SU-DHL-6 (cell line): ENCODE results near the gene P4HA1.
A peak's percentile ranks its signal among the peaks of the same experiment; 100 is the strongest.

Experiments
- H2AFZ ChIP-seq: fragments of 200-600 bp; sonication (generic); 2 replicates; pipeline ENCODE4 v1.6.1; 2014; ENCODE audit warnings: low read depth, mild to moderate bottlenecking, moderate library complexity, mixed read lengths, antibody characterized with exemption, low read length; ENCODE audit not compliant: severe bottlenecking
- H3F3A ChIP-seq: fragments of 200-600 bp; shearing (Covaris generic); 2 replicates; pipeline ENCODE4 v1.6.0; 2016; ENCODE audit warnings: antibody characterized with exemption, mild to moderate bottlenecking; ENCODE audit not compliant: insufficient read depth
- H3K27ac ChIP-seq: fragments of 200-600 bp; sonication (generic); 2 replicates; pipeline ENCODE4 v1.5.1; 2016; ENCODE audit warnings: low read depth, mild to moderate bottlenecking, low read length, moderate library complexity, mixed read lengths
- H3K27me3 ChIP-seq: fragments of 200-600 bp; sonication (generic), shearing (Covaris generic); 2 replicates; pipeline ENCODE4 v1.6.0; 2014; ENCODE audit warnings: mild to moderate bottlenecking, low read length
- H3K36me3 ChIP-seq: fragments of 200-600 bp; sonication (generic); 2 replicates; pipeline ENCODE4 v1.6.1; 2014; ENCODE audit warnings: mild to moderate bottlenecking, low read length, mixed read lengths
- H3K4me2 ChIP-seq: fragments of 300-600, 200-600 bp; shearing (Covaris generic), sonication (generic); 2 replicates; pipeline ENCODE4 v1.6.0; 2014; ENCODE audit warnings: low read length, low read depth, mild to moderate bottlenecking; ENCODE audit not compliant: poor library complexity, severe bottlenecking
- H3K4me3 ChIP-seq: fragments of 200-600 bp; sonication (generic); 2 replicates; pipeline ENCODE4 v1.5.1; 2014; ENCODE audit warnings: antibody characterized with exemption, low read length, mild to moderate bottlenecking, mixed read lengths; ENCODE audit not compliant: insufficient read depth, poor library complexity, severe bottlenecking
- H3K79me2 ChIP-seq: fragments of 200-600 bp; sonication (generic); 2 replicates; pipeline ENCODE4 v1.6.1; 2014; ENCODE audit warnings: mild to moderate bottlenecking, low read length, moderate library complexity; ENCODE audit not compliant: insufficient read depth
- H3K9ac ChIP-seq: fragments of 200-600 bp; sonication (generic); 2 replicates; pipeline ENCODE4 v1.7.0; 2014; ENCODE audit warnings: mild to moderate bottlenecking, low read length
- H3K9me2 ChIP-seq: fragments of 200-600 bp; sonication (generic); replicated peaks from 2 replicates; pipeline ENCODE4 v1.6.1; 2014; ENCODE audit warnings: low read length; ENCODE audit not compliant: insufficient read depth
- H3K9me3 ChIP-seq: fragments of 200-600 bp; sonication (generic); 2 replicates; pipeline ENCODE4 v1.6.1; 2014; ENCODE audit warnings: low read length, mixed read lengths; ENCODE audit not compliant: insufficient read depth
- H4K20me1 ChIP-seq: fragments of 200-600 bp; sonication (generic); 2 replicates; pipeline ENCODE4 v1.6.1; 2014; ENCODE audit warnings: low read depth, mild to moderate bottlenecking, antibody characterized with exemption, low read length, moderate library complexity, mixed read lengths
- CTCF ChIP-seq: fragments of 200-600 bp; sonication (generic); IDR thresholded peaks from one replicate; pipeline ENCODE4 v1.5.1; 2017; ENCODE audit warnings: antibody characterized with exemption, mild to moderate bottlenecking, low read length, moderate library complexity; ENCODE audit not compliant: insufficient read depth, poor library complexity, severe bottlenecking
- EZH2phosphoT487 ChIP-seq: fragments of 200-600 bp; sonication (generic), shearing (Covaris generic); conservative IDR thresholded peaks from 2 replicates; pipeline ENCODE4 v1.6.1; 2018; ENCODE audit warnings: mild to moderate bottlenecking, antibody characterized with exemption, low read length, moderate library complexity, mixed read lengths

Gene P4HA1

GRCh38 chr10:73061743-73062142 lies 34.9 kb downstream of the P4HA1 start:
- no peak overlapping the region for H3K9ac ChIP-seq
- peaks cover 9% of the 10 kb centered on the region; the same call in 1 of the 2 replicates for H3F3A ChIP-seq
- H2AFZ ChIP-seq: no peak overlapping the region
- H3K9me2 ChIP-seq: no peaks in the 10 kb centered on the region
- H3K79me2 ChIP-seq: no peaks in the 10 kb centered on the region
- peaks cover 5% of the 10 kb centered on the region; the same call in 1 of the 2 replicates for H3K36me3 ChIP-seq
- H3K4me3 ChIP-seq: no peak overlapping the region
- no peaks in the 10 kb centered on the region for H3K9me3 ChIP-seq
- H3K27ac ChIP-seq: no peak overlapping the region
- TF ChIP-seq CTCF: no peak
- no peak for TF ChIP-seq EZH2phosphoT487
- H3K4me2 ChIP-seq: no peak overlapping the region
- H3K27me3 ChIP-seq: no peaks in the 10 kb centered on the region
- H4K20me1 ChIP-seq: no peaks in the 10 kb centered on the region

- H3K9me2 ChIP-seq: no peaks in the 10 kb centered on the region
- H3F3A ChIP-seq: peaks cover 9% of the 10 kb centered on the region; the same call in 1 of the 2 replicates
- no peak overlapping the region for H3K4me3 ChIP-seq
- peaks cover 5% of the 10 kb centered on the region; the same call in 1 of the 2 replicates for H3K36me3 ChIP-seq
- no peak overlapping the region for H2AFZ ChIP-seq
- peak; percentile 47 for TF ChIP-seq CTCF
- no peak for TF ChIP-seq EZH2phosphoT487
- no peaks in the 10 kb centered on the region for H3K79me2 ChIP-seq
- H4K20me1 ChIP-seq: no peaks in the 10 kb centered on the region
- no peak overlapping the region for H3K9ac ChIP-seq
- no peak overlapping the region for H3K27ac ChIP-seq
- no peaks in the 10 kb centered on the region for H3K9me3 ChIP-seq
- no peak overlapping the region for H3K4me2 ChIP-seq
- no peaks in the 10 kb centered on the region for H3K27me3 ChIP-seq
These were observed 35.7 kb downstream of the P4HA1 start for GRCh38 chr10:73060738-73061635.

- Histone ChIP-seq H3K4me2 (no peak overlapping the region), H3K36me3 (peaks cover 6% of the 10 kb centered on the region; the same call in 1 of the 2 replicates), H3K9me3 (no peaks in the 10 kb centered on the region), H2AFZ (no peak overlapping the region), H3K79me2 (no peaks in the 10 kb centered on the region), H3K9ac (no peak overlapping the region), H3K9me2 (no peaks in the 10 kb centered on the region), H3K4me3 (no peak overlapping the region), H3K27ac (no peak overlapping the region), H4K20me1 (no peaks in the 10 kb centered on the region), H3F3A (peaks cover 15% of the 10 kb centered on the region; the same call in 1 of the 2 replicates), H3K27me3 (no peaks in the 10 kb centered on the region)
- TF ChIP-seq EZH2phosphoT487 (no peak), CTCF (no peak)
These were observed 36.5 kb downstream of the P4HA1 start for GRCh38 chr10:73060173-73060572.
